Karpas-422 (cell line): ENCODE measurements around the gene PNKP. TPM values are rescaled to one million over a fixed set of nuclear protein-coding genes. Genes with fewer than 3 reads are reported as not detected.

Experiments used
- DNase-seq: peaks from one replicate; pipeline ENCODE4 v3.0.0-alpha.2; 2015
- H2AFZ ChIP-seq: fragments of 200-600 bp; sonication (generic); 2 replicates; pipeline ENCODE4 v1.6.1; 2014; ENCODE audit warnings: antibody characterized with exemption, low read length, mixed read lengths
- H3K27ac ChIP-seq: fragments of 200-600 bp; sonication (generic); 2 replicates; pipeline ENCODE4 v1.5.1; 2014; ENCODE audit warnings: mild to moderate bottlenecking, low read length, moderate library complexity
- H3K27me3 ChIP-seq: fragments of 200-600 bp; sonication (generic); 2 replicates; pipeline ENCODE4 v1.6.1; 2014; ENCODE audit warnings: low read length, mixed read lengths
- H3K36me3 ChIP-seq: fragments of 200-600 bp; sonication (generic); 2 replicates; pipeline ENCODE4 v1.6.1; 2014; ENCODE audit warnings: low read length, mixed read lengths; ENCODE audit not compliant: insufficient read depth
- H3K4me1 ChIP-seq: fragments of 200-600 bp; sonication (generic); 2 replicates; pipeline ENCODE4 v1.6.1; 2014; ENCODE audit warnings: mild to moderate bottlenecking, low read length, mixed read lengths
- H3K4me2 ChIP-seq: fragments of 200-600 bp; sonication (generic); 2 replicates; pipeline ENCODE4 v1.6.1; 2014; ENCODE audit warnings: low read length, low read depth, mild to moderate bottlenecking; ENCODE audit not compliant: poor library complexity, severe bottlenecking
- H3K4me3 ChIP-seq: fragments of 200-600 bp; sonication (generic); 2 replicates; pipeline ENCODE4 v1.5.1; 2014; ENCODE audit warnings: mild to moderate bottlenecking, antibody characterized with exemption, low read length, mixed read lengths
- H3K79me2 ChIP-seq: fragments of 200-600 bp; sonication (generic); 2 replicates; pipeline ENCODE4 v1.6.1; 2014; ENCODE audit warnings: mild to moderate bottlenecking, low read length, mixed read lengths
- H3K9ac ChIP-seq: fragments of 200-600 bp; sonication (generic); 2 replicates; pipeline ENCODE4 v1.6.0; 2014; ENCODE audit warnings: low read length
- H3K9me2 ChIP-seq: fragments of 200-600 bp; sonication (generic), shearing (Covaris generic); replicated peaks from 2 replicates; pipeline ENCODE4 v1.6.0; 2014; ENCODE audit warnings: mild to moderate bottlenecking, low read length, moderate library complexity; ENCODE audit not compliant: insufficient read depth
- H3K9me3 ChIP-seq: fragments of 300-700, 200-600 bp; sonication (generic); 2 replicates; pipeline ENCODE4 v1.6.1; 2014; ENCODE audit warnings: low read length, mixed read lengths
- H4K20me1 ChIP-seq: fragments of 200-600 bp; sonication (generic); 2 replicates; pipeline ENCODE4 v1.6.1; 2014; ENCODE audit warnings: mild to moderate bottlenecking, antibody characterized with exemption, low read length, low read depth; ENCODE audit not compliant: insufficient read depth
- small RNA-seq: library from RNA; depleted of rRNA; stranded (forward); fragments of <200 nt; gene quantifications from one replicate; pipeline ENCODE3, GENCODE V24; 2014
- total RNA-seq: library from RNA; depleted of rRNA; stranded (reverse); fragments of >200 nt; shearing (Covaris generic); gene quantifications from 2 replicates; pipeline ENCODE4 v1.2.3, GENCODE V29; 2014; ENCODE audit warnings: low replicate concordance; rRNA removed

The PNKP gene
- total RNA-seq, 1 experiment from 2014 or later, result 49.4 TPM

DNA sequence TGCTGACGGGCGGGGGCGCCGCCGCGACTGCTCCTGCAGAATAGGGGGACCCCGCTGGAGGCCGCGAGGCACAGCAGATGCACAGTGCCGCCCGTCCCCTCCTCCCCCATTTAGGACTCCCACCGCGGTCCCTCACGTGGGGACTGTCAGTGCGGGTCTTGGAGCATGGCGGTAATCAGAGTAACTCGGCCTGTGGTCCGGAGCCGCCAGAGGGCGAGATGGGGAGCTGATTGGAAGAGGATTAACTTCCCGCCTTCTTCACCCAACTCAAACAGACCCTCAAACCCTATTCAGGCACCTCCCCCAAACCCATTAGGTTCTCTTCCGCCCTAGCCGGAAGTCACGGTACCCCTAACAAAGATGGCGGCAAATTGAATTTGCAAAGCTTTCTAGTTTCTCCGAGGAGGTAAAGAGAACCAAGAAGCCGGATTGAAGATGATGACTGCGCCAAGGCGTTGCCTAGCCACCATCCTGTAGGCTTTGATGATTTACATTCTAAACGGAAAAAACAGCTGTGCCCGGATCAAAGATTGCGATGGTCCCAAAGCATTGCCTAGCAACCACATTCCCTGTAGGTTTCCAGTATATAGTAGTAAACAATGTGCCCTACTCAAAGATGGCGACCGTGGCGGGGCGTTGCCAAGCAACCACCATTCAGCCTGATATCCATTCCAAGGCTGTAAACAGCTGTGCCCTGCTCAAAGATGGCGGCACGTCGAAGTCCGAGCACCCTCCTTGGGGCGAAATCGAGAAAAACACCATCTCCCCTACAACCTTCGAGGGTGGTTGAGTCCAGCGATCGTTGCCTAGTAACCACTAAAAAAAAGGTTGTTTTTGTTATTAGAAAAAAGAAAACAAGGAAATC is 54.1 kb downstream of the PNKP start, which contains the start of gene FUZ:
Gene FUZ (minus strand): TSS at position 296 of the 865 bp plus-strand sequence. CDS start 186 bp downstream, at position 110.
- H4K20me1 ChIP-seq, result no peaks in the 10 kb centered on the region
- DNase-seq, result peak; percentile 100
- peaks cover 38% of the 10 kb centered on the region for H3K4me1 ChIP-seq
- H2AFZ ChIP-seq, result peak within 1 kb of the TSS; percentile 52
- H3K79me2 ChIP-seq, result peaks cover under 1% of the 10 kb centered on the region
- H3K9me3 ChIP-seq, result no peaks in the 10 kb centered on the region
- H3K9me2 ChIP-seq, result no peaks in the 10 kb centered on the region
- H3K27ac ChIP-seq, result peak within 1 kb of the TSS; percentile 62
- H3K4me2 ChIP-seq, result peak within 1 kb of the TSS; percentile 65
- H3K27me3 ChIP-seq, result no peaks in the 10 kb centered on the region
- H3K4me3 ChIP-seq, result peak within 1 kb of the TSS; percentile 65
- peak within 1 kb of the TSS; percentile 64 for H3K9ac ChIP-seq
- H3K36me3 ChIP-seq, result no peaks in the 10 kb centered on the region

DNA sequence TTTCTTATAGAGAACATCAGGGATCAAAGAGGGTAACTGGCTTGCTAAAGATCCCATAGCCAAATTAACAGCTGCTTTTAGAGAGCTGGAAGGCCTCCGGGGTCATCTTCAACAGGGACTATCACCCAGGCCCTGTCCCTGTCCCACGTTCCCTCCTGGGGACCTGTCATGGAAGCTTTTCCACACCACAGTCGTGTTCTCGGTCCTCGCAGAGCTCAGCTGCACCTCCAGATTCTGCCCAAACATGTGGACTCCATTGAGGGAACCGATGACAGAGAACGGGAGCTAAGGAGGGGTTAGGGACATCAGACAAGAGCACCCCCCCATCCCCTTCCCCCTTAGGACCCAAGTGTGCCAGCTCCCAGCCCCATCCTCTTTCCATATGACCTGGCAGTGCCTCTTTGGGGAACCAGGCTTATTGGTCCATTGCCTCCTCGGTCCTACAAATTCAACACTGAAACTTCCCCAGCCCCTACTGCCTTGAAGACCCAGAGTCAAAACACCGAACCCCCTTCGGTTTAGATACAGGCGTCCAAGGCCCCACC is 54.9 kb downstream of the PNKP start:
- Histone ChIP-seq H3K9ac (peak overlapping the region; percentile 64), H3K9me2 (no peaks in the 10 kb centered on the region), H3K4me1 (peaks cover 40% of the 10 kb centered on the region), H2AFZ (peak overlapping the region; percentile 52), H3K4me2 (peak overlapping the region; percentile 65), H3K27ac (no peak overlapping the region), H3K79me2 (no peaks in the 10 kb centered on the region), H4K20me1 (no peaks in the 10 kb centered on the region), H3K36me3 (no peaks in the 10 kb centered on the region), H3K4me3 (peak overlapping the region; percentile 65), H3K27me3 (no peaks in the 10 kb centered on the region), H3K9me3 (no peaks in the 10 kb centered on the region)
- no peak for DNase-seq

DNA sequence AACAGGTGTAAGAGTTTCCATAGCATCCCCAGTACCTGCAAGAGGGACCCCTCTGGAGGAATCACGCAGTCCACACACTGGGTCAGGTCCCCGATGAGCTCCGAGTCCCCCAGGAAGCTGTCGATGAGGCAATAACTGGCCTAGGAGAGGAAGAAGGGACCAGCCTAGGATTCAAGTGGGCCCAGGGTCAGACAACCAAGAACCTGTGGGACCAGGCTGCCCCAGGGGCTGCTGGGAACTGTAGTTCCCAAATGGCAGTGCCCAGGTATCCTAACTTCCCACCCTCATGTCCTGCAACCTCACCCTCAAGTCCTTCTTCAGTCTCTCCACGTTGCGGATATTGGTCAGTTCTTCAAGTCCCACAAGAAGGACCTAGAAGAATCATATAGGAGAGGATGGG is 56.0 kb downstream of the PNKP start:
- no peak for DNase-seq
- Histone ChIP-seq H3K4me2 (no peak overlapping the region), H2AFZ (no peak overlapping the region), H3K9me2 (no peaks in the 10 kb centered on the region), H3K4me1 (peaks cover 36% of the 10 kb centered on the region), H3K27me3 (no peaks in the 10 kb centered on the region), H3K79me2 (no peaks in the 10 kb centered on the region), H3K36me3 (no peaks in the 10 kb centered on the region), H3K9me3 (no peaks in the 10 kb centered on the region), H3K27ac (no peak overlapping the region), H4K20me1 (no peaks in the 10 kb centered on the region), H3K9ac (no peak overlapping the region), H3K4me3 (no peak overlapping the region)

Small RNA genes lying within 50 kb of the gene (small RNA-seq; reads per million reads assigned to genes)
- not detected for gene MIR4749

Other genes with a start within 250 kb of the PNKP start
- gene RRAS, start 227.4 kb downstream of the PNKP start, total RNA-seq, result 0.22 and 1.8 TPM in 2 replicates
- gene SCAF1, start 225.4 kb downstream of the PNKP start, total RNA-seq, result 8.3 and 19.6 TPM in 2 replicates
- 78.2 and 293 TPM in 2 replicates for gene IRF3, start 201.7 kb downstream of the PNKP start, total RNA-seq
- 25.6 and 35.4 TPM in 2 replicates for gene BCL2L12, start 201.6 kb downstream of the PNKP start, total RNA-seq
- 293 and 522 TPM in 2 replicates for gene PRMT1, start 190.3 kb downstream of the PNKP start, total RNA-seq
- gene ADM5, start 178.0 kb downstream of the PNKP start, total RNA-seq, result 4.0 and 12.0 TPM in 2 replicates
- 0.26 and 1.3 TPM in 2 replicates for gene CPT1C, start 176.5 kb downstream of the PNKP start, total RNA-seq
- 5.7 and 17.9 TPM in 2 replicates for gene TSKS, start 104.3 kb downstream of the PNKP start, total RNA-seq
- 32.4 and 54.7 TPM in 2 replicates for gene AP2A1, start 100.6 kb downstream of the PNKP start, total RNA-seq
- gene FUZ, start 54.3 kb downstream of the PNKP start, total RNA-seq, result 15.8 and 38.3 TPM in 2 replicates
- 37.8 and 40.5 TPM in 2 replicates for gene MED25, start 49.3 kb downstream of the PNKP start, total RNA-seq
- gene PTOV1, start 16.4 kb downstream of the PNKP start, total RNA-seq, result 67.8 and 114 TPM in 2 replicates
- 8.2 and 8.9 TPM in 2 replicates for gene AKT1S1, start 9.8 kb upstream of the PNKP start, total RNA-seq
- 13.6 and 17.8 TPM in 2 replicates for gene TBC1D17, start 10.1 kb upstream of the PNKP start, total RNA-seq
- gene IL4I1, start 29.3 kb upstream of the PNKP start, total RNA-seq, result not detected in 2 replicates
- gene ATF5, start 61.6 kb upstream of the PNKP start, total RNA-seq, result 454 and 537 TPM in 2 replicates
- gene NUP62, start 61.9 kb upstream of the PNKP start, total RNA-seq, result 35.0 and 37.9 TPM in 2 replicates
- gene SIGLEC11, start 93.6 kb upstream of the PNKP start, total RNA-seq, result 0.87 TPM in 1 of 2 replicates, not detected in the other
- 56.9 and 75.9 TPM in 2 replicates for gene VRK3, start 157.8 kb upstream of the PNKP start, total RNA-seq
- 22.3 and 24.1 TPM in 2 replicates for gene ZNF473, start 158.4 kb upstream of the PNKP start, total RNA-seq